Tibial nerve (tissue), 4 donors: Measurements from ENCODE around the gene STIM1. TPM values are rescaled to one million over a fixed set of nuclear protein-coding genes. Genes with fewer than 3 reads are reported as not detected.

Source experiments
- DNase-seq, 2 donors: peaks; one replicate each; pipeline ENCODE4 v3.0.0-alpha.2; 2019; ENCODE audit warnings: low spot score in 2 of 2
- H3K27ac ChIP-seq, 4 donors: fragments of 200-600 bp; sonication (generic) in 3 of 4; one replicate each; pipeline ENCODE4 v1.5.1; 2017 to 2019; ENCODE audit warnings: mild to moderate bottlenecking in 1 of 4
- H3K27me3 ChIP-seq, 2 donors: fragments of 200-600 bp; sonication (generic) in 1 of 2; one replicate each; pipeline versions ENCODE4 v1.5.1 to v1.6.0; 2017 to 2019
- H3K36me3 ChIP-seq, 3 donors: fragments of 200-600 bp; sonication (generic); one replicate each; pipeline ENCODE4 v1.5.1; 2018 to 2019
- H3K4me1 ChIP-seq, 4 donors: fragments of 200-600 bp; sonication (generic) in 3 of 4; one replicate each; pipeline ENCODE4 v1.5.1; 2017 to 2019
- H3K4me3 ChIP-seq, 4 donors: fragments of 200-600 bp; sonication (generic) in 3 of 4; one replicate each; pipeline ENCODE4 v1.5.1; 2017 to 2019; ENCODE audit warnings: mild to moderate bottlenecking in 1 of 4, moderate library complexity in 1 of 4
- H3K9me3 ChIP-seq, 4 donors: fragments of 200-600 bp; sonication (generic) in 3 of 4; one replicate each; pipeline ENCODE4 v1.5.1; 2017 to 2019
- CTCF ChIP-seq, 5 experiments: fragments of 200-600 bp in 3 of 5; fragments of 450-650 bp in 2 of 5; sonication (generic) in 3 of 5; IDR thresholded peaks; one replicate each; pipeline ENCODE4 v1.5.1; 2016 to 2019; ENCODE audit warnings: antibody characterized with exemption in 5 of 5, mild to moderate bottlenecking in 3 of 5, moderate library complexity in 2 of 5
- EP300 ChIP-seq, 2 donors: sonication (generic); formaldehyde crosslinking; IDR thresholded peaks; one replicate each; pipeline ENCODE4 v1.6.1; 2017; ENCODE audit warnings: antibody characterized with exemption in 2 of 2, mild to moderate bottlenecking in 1 of 2
- POLR2A ChIP-seq, 2 donors: fragments of 450-650 bp; IDR thresholded peaks; one replicate each; pipeline ENCODE4 v1.6.1; 2017; ENCODE audit warnings: antibody characterized with exemption in 2 of 2, mild to moderate bottlenecking in 2 of 2, moderate library complexity in 2 of 2
- WGBS, 2 donors: methylation state at CpG; one replicate each; pipeline ENCODE4 v1.1.5; 2018; 5-methylcytosine and 5-hydroxymethylcytosine counted together
- total RNA-seq, 4 donors: library from RNA; depleted of rRNA; stranded (reverse); fragments of >200 nt; gene quantifications; one replicate each; pipeline ENCODE4 v1.1.0, GENCODE V29; 2016

The STIM1 gene
- total RNA-seq, 4 donors from 2014 or later = 51.3 to 70.1 (median 59.8) TPM

- no peak for DNase-seq
- peaks cover 0 to 14% (median 4%) of the 10 kb centered on the region in 4 donors for H3K4me1 ChIP-seq
- no peaks in the 10 kb centered on the region for H3K27me3 ChIP-seq
- no peaks in the 10 kb centered on the region for H3K36me3 ChIP-seq
- TF ChIP-seq EP300 (IDR thresholded peaks at IDR 0.05) (no peak), CTCF (IDR thresholded peaks at IDR 0.05) (no peak), POLR2A (IDR thresholded peaks at IDR 0.05) (no peak)
- WGBS, 2 donors = 14 to 27% methylated on average over 1 of the region's 1 CpG
- no peak overlapping the region for H3K27ac ChIP-seq
- no peak overlapping the region for H3K4me3 ChIP-seq
- no peaks in the 10 kb centered on the region for H3K9me3 ChIP-seq
Observed at GRCh38 chr11:3914805-3915204, 59.3 kb downstream of the STIM1 start.

- TF ChIP-seq CTCF (IDR thresholded peaks at IDR 0.05) (no peak), POLR2A (IDR thresholded peaks at IDR 0.05) (no peak), EP300 (IDR thresholded peaks at IDR 0.05) (no peak)
Observed at GRCh38 chr11:3916962-3917361, 61.5 kb downstream of the STIM1 start.

GRCh38 chr11:3920148-3920852, 64.8 kb downstream of the STIM1 start:
- no peaks in the 10 kb centered on the region for H3K27me3 ChIP-seq
- H3K9me3 ChIP-seq = no peaks in the 10 kb centered on the region
- TF ChIP-seq CTCF (IDR thresholded peaks at IDR 0.05) = no peak
- TF ChIP-seq EP300 (IDR thresholded peaks at IDR 0.05) = peak in 1 of 2 donors; percentile 47
- no peaks in the 10 kb centered on the region for H3K36me3 ChIP-seq
- 58 to 60% methylated on average over 2 of the region's 2 CpGs for WGBS, 2 donors
- DNase-seq = peak; percentile 47 to 74
- peak overlapping the region in 2 of 4 donors; percentile 60 to 64 for H3K27ac ChIP-seq
- H3K4me1 ChIP-seq = peaks cover 0 to 16% (median 4%) of the 10 kb centered on the region in 4 donors
- H3K4me3 ChIP-seq = no peak overlapping the region

More at GRCh38 chr11:3916962-3917361, 61.5 kb downstream of the STIM1 start:
- no peak for DNase-seq
- H3K36me3 ChIP-seq = no peaks in the 10 kb centered on the region
- no peaks in the 10 kb centered on the region for H3K27me3 ChIP-seq
- H3K27ac ChIP-seq = no peak overlapping the region
- peaks cover 0 to 23% (median 4%) of the 10 kb centered on the region in 4 donors for H3K4me1 ChIP-seq
- no peak overlapping the region for H3K4me3 ChIP-seq
- H3K9me3 ChIP-seq = no peaks in the 10 kb centered on the region
- WGBS, 2 donors = 93 to 98% methylated on average over 3 of the region's 3 CpGs

GRCh38 chr11:3922056-3922455, 66.6 kb downstream of the STIM1 start:
- Histone ChIP-seq H3K36me3 (no peaks in the 10 kb centered on the region), H3K4me1 (peaks cover 0 to 11% (median 0%) of the 10 kb centered on the region in 4 donors), H3K9me3 (no peaks in the 10 kb centered on the region), H3K4me3 (no peak overlapping the region), H3K27ac (no peak overlapping the region), H3K27me3 (no peaks in the 10 kb centered on the region)
- TF ChIP-seq EP300 (IDR thresholded peaks at IDR 0.05) (no peak), POLR2A (IDR thresholded peaks at IDR 0.05) (no peak), CTCF (IDR thresholded peaks at IDR 0.05) (no peak)
- DNase-seq = no peak
- WGBS, 2 donors = 97 to 100% methylated on average over 1 of the region's 1 CpG

GRCh38 chr11:3925513-3925912, 70.0 kb downstream of the STIM1 start:
- H3K36me3 ChIP-seq = no peaks in the 10 kb centered on the region
- H3K4me1 ChIP-seq = peaks cover 0 to 10% (median 0%) of the 10 kb centered on the region in 4 donors
- H3K27me3 ChIP-seq = no peaks in the 10 kb centered on the region
- no peak overlapping the region for H3K27ac ChIP-seq
- 93 to 96% methylated on average over 1 of the region's 1 CpG for WGBS, 2 donors
- no peaks in the 10 kb centered on the region for H3K9me3 ChIP-seq
- TF ChIP-seq POLR2A (IDR thresholded peaks at IDR 0.05) (no peak), CTCF (IDR thresholded peaks at IDR 0.05) (no peak), EP300 (IDR thresholded peaks at IDR 0.05) (no peak)
- no peak overlapping the region for H3K4me3 ChIP-seq
- no peak for DNase-seq
